CD4-positive, alpha-beta T cell treated with Interleukin-4 for 4 hours (primary cell): ENCODE measurements around the gene BBLN.
"Not testable (repeated sequence)": the region's sequence is repeated elsewhere in the genome, so short reads cannot be mapped to it uniquely, and the experiment has no call there.

ENCODE experiments used
- DNase-seq: peaks from one replicate; pipeline ENCODE4 v3.0.0-alpha.2; 2020

Gene BBLN, protein sequence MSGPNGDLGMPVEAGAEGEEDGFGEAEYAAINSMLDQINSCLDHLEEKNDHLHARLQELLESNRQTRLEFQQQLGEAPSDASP

DNA sequence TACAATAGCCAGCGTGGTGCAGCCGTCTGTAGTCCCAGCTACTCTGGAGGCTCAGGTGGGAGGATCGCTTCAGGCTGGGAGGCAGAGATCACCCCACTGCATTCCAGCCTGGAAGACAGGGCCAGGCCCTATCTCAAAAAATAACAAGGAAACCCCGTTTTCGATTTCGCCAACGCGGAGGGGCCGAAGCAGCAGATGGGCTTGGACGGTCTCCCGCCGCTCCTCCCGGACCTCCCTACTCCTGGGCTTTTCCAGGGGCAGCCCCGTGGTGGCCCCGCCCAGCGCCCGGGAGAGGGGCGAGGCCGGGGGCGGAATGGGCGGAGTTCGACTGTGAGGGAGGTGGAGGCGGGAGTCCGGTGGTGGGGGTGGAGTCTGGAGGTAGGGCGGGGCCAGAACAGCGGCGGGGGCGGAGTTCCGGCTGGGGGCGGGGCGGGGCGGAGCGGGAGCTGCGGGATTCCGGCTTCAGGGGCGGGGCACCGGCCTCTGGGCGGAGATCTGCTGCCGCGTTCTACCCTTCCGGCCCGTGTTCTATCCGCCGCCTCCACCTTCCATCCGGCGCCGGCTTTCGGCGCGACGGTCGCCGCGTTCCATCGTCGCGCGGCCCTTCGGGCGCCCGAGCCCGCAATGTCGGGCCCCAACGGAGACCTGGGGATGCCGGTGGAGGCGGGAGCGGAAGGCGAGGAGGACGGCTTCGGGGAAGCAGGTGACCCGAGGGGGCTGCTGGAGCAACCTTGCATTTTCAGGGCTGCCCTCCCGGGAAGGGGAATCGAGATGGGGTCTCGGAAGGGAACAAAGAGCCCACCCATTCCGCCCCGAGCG lies at the start of gene BBLN:
BBLN (plus strand) TSS at position 482 of the 819 bp plus-strand sequence; CDS start at position 625, 143 bp downstream.
- peak; percentile 89 for DNase-seq

DNA sequence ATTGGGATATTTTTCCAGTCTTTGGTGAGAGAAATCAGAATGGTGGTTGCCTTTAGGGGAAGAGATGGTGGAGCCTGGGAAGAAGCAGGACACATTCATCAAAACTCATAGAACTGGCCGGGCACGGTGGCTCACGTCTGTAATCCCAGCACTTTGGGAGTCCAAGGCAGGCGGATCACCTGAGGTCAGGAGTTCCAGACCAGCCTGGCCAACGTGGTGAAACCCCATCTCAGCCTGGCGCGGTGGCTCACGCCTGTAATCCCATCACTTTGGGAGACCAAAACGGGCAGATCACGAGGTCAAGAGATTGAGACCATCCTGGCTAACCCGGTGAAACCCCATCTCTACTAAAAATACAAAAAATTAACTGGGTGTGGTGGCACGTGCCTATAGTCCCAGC lies 48.3 kb upstream of the BBLN start:
- not testable (repeated sequence) for DNase-seq

DNA sequence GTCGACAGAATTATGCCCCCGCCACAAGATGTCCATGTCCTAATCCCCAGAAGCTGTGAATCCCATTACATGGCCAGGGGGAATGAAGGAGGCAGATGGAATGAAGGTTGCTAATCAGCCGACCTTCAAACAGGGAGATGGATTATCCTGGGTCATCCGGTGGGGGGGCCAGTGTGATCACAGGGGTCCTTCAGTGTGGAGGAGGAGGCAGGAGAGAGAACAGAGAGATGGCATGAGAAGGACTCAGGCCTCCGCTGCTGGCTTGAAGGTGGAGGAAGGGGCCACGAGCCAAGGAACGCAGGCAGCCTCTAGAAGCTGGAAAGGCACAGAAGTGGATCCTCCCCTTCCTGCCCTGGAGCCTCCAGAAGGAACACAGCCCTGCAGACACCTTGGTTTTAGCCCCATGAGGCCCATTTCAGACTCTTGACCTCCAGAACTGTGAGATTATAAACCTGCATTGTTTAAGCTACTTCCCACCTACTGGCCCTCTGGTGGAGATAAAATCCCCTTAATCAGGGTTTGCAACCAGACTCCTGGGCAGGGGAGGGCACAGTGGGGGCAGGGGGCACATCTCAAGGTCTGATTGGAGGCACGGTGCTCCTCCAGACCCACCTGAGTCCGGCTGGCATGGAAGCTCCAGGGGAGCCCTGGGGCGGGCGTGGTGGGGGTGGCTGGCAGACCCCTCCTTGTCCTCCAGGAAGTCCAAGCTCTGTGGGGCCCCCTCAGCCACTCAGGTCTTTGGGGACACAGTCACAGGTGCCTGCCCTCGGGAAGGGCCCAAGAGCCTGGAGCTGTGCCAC lies 46.3 kb upstream of the BBLN start:
- no peak for DNase-seq

DNA sequence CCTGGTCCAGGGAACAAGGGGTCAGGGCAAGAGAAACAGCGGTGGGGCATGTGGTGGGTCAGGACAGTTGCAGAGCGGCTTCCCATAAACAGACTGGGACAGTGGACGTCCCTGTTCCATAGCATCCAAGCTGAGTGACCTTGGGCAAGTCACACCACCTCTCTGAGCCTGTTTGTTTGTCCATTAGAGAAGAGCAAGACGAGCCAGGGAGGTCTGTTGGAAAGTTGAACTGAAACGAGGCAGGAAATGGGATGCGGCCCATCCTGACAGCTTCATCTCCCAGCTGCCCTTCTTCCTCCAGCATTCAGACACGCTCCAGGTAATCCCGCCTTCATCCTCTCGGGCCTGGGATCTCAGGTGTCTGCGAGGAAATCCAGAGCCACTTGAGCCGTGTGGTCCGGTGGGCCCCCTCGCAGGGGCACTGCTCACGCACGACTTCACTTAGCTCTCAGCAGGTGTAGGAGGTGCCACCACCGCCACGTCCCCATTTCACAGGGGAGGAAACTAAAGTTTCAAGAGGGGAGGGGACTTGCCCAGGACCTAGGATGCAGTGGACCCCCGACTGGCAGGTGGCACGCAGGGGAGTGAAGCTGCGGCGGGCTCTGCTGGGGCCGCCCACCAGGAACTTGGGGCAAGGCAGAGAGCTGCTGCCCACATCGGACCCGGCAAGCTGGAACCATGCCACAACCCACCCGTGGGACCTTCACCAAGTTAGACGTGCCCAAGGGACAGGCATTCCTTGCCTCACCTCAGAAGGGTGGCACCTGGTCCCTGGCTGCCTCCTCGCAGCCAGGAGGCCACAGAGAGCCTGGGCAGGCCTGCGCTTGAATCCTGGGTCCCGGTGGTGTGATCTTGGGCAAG lies 45.5 kb upstream of the BBLN start:
- no peak for DNase-seq

DNA sequence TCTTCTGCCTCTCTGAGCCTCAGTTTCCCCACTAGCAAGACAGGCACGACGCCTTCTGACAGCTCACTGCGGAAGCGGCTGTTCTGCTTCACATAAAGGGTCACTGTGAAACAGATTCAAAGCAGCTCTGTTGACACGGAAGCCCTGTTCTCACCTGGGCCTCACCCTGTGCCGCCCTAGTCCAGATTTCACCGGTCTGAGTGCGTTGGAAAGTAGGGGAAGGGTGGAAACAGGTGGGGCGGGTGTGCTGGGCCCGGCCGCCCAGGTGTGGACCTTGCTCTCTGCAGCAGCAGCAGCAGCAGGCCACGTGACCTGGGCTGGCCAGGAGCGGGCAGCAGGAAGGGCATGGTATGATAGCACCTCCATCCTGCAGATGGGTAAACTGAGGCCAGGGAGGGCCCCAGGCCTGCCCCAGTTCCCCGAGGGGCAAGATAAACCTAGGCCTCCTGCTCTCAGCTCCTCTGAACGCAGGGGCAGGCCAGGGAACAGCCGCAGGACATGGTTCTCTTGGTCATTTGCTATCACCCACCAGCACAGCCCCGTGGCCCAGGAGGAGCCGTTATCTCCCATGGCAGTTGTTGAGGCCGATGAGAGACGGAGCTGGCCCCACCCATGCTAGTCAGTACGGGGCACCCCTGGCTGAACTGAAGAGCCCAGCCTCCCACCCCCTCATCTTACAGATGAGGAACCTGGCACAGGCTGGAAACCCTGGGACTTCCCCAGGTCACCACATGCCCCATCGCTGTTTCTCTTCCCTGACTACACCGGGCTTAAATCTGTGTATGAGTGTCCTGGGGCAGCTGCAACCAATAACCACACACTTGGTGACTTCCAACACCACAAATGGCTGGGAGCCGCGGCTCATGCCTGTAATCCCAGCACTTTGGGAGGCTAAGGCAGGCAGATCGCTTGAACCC lies 44.6 kb upstream of the BBLN start:
- DNase-seq = no peak

DNA sequence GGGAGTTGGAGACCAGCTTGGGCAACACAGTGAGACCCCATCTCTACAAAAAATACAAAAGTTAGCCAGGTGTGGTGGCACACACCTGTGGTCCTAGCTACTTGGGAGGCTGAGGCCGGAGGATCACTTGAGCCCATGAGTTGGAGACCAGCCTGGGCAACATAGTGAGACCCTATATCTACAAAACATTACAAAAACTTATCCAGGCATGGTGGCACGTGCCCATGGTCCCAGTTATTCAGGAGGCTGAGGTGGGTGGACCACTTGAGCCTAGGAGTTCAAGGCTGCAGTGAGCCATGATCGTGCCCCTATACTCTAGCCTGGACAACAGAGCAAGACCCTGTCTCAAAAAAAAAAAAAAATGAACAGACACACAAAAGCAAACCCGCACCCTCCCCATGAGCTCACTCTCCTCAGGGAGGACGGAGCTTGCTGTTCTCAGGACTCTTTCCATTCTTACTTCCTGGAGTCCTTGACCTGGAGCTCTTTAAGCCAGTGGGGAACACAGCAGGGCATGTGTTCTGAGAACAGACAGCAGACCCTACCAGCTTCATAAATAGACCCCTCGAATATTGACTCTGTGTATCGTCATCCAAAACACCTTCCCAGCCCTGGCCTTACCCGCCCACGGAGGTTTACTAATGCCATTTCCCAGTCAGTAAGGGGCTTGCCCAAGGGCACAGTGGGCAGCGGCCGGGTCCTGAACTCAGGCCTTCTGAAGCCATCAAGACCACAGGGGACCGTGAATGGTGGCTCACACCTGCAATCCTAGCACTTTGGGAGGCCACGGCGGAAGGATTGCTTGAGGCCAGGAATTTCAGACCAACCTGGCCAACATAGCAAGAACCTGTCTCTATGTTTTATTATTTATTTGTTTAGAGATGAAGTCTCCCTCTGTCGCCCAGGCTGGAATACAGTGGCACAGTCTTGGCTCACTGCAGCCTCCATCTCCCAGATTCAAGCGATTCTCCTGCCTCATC lies 43.7 kb upstream of the BBLN start:
- no peak for DNase-seq

DNA sequence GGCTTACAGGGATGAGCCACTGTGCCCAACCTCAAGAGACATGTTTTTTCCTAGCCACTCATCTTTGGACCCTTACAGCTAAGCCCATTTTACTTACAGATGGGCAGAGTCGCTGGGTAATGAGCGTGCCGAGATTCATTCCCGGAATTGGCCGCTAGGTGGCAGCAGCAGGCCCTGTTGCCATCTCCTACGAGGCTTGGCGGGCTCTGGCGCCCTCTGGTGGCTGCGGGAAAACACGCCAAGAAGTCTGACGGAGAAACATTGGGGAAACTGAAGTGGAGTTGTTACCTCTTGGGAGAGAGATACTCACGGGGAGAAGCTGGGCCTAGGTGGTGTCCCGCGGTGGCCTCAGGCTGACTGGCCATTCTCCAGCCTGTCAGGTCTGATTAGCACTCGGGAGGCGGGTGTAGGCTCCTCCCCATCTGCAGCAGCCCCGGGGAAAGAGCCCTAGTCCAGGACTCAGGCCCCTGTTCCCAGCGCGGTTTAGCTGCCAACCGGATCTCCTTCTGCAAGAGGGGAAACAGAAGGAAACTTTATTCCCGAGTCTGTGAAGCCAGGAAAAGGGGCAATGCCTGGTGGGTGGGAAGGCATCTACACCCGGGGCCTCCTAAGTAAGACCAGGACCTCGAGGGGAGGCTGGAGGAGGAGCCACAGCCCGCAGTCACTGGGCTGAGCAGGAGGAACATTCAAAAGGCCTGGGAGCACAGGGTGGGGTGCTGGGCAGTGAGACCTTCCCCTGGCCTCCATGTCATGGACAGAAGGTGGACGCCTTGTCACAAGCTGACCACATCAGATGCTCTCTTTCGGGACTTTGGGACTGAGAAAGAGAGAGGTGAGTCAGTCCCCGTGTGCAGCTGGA lies 42.2 kb upstream of the BBLN start:
- DNase-seq = peak; percentile 87

DNA sequence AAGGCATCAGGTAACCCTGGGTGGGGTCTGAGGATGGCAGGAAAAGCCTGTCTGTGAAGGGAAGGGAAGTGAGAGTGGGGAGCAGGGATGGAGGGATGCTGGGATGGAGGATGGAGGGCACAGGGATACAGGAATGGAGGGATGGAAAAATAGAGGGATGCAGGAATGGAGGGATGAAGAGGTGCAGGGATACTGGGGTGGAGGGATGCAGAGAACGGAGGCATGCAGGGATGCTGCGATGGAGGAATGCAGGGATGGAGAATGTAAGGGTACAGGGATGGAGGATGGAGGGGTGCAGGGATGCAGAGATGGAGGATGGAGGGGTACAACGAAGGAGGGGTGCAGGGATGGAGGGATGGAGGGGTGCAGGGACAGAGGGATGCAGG lies 41.6 kb upstream of the BBLN start:
- no peak for DNase-seq

DNA sequence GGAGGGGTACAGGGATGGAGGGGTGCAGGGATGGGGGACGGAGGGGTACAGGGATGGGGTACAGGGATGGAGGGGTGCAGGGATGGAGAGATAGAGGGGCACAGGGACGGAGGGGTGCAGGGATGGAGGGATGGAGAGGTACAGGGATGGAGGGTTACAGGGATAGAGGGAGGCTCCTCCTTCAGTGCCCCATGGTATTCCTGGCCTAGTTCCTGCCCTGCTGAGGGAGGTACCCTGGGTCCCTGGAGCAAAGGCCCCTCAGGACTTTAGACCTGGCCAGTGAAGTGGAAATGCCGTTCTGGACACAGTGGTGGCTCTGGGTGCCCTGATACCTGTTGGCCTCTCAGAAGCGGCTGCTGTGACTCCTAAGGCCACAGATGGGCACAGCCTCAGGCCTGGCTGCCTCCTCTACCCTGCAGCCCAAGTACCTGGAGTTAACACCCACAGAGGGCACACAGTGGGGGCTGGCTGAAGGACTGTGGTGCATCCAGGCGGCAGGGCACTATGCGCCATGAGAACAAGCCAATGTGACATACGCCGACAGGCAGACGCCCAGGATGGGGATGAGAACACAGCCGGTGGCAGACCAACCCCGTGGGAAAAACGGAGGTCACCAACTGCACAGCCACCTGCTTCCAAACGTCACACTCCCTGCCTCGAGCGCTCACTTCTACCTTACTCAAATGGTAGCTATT lies 40.9 kb upstream of the BBLN start:
- DNase-seq = no peak

DNA sequence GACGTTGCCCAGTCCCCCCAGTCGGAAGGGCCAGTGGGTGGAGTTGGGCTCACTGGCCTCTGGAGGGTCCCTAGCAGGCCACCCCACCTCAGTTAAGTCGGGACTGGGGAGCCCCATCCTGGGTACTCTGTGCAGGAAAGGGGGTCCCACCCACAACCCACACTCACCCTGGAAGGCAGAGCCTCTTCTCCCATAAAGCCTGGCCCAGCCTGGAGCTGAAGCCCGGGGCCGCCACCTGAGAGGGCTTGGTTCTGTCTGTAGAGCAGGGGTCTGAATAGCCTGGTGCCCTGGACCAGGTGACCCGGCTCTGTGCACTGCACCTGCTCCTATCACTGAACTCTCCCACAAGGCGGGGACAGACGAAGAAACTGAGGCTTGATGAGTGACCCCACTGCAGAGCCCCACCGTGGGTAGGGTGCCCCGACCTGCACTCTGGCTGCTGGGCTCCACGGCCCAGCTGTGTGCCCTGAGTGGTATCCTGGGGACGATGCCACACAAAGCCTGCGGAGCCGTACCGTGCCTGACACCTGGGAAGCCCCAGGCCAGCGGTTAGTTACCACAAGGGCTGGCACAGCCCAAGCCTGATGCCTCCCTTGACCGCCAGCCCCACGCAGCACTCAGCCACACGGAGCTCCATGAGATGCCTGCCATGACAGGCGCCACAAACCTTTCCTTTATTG lies 39.9 kb upstream of the BBLN start:
- DNase-seq = no peak

DNA sequence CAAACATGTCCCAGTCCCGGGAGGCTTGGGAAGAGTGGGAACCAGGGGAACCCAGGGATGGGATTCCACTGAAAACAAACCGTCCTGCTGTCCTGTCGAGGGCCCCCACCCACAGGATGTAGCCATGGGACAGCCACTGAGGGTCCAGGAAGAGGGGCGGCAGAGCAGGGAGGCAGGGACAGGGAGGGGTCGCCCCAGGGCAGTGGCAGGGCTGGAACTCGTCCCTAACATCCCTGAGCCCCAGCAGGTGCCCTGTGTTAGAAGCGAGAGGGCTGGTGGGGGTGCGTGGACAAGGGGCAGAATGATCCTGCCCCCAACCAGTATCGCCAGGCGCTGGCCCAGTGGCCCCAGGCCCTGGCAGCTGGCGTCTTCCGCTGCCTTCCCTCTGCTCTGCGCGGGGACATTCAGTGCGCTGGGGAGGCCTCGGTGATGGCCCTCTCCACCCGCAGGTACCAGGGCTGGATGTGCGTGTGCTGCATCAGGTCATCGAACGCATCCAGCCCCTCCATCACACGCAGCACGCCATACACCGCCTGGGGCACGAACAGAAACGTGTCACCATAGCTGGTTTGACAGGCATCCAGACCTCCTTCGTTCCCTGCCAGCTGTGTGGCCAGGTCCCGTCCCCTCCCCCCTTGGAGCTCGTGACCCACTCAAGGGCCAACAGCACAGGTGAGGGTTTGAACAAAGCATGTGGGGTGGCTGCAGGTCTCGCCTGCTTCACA lies 39.2 kb upstream of the BBLN start:
- DNase-seq = no peak

DNA sequence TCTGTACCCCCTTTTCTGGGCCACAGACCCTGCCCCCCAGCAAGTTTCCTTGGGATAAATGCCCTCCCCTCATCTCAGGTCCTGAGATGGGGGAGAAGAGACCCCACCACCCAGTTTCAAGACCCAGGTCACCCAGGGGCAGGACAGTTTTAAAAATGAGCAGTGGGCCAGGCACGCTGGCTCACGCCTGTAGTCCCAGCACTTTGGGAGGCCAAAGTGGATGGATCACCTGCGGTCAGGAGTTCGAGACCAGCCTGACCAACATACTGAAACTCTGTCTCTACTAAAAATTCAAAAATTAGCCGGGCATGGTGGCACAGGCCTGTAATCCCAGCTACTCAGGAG lies 38.6 kb upstream of the BBLN start:
- no peak for DNase-seq

DNA sequence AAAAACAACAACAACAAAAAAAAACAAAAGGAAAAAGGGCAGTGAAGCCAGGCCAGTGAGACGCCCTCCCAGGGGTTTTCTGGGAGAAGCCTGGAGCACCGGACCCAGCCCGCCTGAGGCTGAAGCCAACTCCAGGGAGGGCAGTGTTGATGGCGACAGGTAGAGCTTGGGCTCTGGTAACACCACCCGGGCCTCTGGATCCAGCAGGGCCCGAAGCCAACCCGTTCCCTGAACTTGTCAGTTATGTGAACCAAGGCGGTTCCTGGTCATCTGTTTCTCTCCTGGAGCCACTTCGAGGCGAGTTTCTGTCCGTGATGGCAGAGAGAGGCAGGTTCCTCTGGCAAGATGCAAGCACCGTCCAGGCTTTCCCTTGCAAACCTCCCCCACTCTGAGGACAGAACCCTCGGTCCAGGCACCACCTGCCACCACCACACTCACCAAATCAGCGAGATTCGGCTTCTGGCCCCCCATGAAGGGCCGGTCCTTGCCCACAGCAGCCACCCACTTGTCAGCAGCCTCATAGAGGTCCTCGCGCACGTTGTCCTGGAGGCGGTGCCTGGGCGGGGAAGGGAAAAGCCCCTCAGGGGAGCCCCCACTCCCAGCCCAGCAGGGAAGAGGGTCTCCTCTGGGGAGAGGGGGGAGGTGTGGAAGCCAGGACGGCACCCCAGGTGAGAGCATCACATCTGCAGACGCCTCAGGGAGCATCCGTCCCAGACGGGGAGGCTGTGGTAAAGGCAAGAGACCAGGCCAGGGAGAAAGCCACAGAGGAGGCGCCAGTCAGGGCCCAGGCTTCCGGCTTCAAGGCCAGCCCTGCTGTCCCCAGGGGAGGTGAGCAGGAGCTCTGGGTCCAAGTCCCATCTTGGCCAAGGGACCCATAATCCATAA lies 37.9 kb upstream of the BBLN start:
- DNase-seq = no peak

DNA sequence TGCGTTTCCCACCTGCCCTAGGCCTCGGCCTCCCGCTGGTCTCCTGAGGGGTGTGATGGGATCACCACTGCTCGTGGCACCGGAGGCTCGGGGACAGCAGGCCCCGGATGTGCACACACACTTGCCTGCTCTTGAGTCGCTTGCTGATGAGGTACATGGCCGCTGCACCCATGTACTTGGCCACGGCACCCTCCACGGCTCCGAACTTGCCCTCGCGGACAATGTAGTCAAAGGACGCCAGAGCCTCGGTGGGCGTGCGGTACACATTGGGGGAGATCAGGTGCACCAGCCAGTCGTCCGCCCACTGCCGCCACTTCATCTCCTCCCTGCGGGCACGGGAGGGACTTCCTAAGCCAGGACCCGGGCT lies 37.3 kb upstream of the BBLN start:
- DNase-seq = no peak

DNA sequence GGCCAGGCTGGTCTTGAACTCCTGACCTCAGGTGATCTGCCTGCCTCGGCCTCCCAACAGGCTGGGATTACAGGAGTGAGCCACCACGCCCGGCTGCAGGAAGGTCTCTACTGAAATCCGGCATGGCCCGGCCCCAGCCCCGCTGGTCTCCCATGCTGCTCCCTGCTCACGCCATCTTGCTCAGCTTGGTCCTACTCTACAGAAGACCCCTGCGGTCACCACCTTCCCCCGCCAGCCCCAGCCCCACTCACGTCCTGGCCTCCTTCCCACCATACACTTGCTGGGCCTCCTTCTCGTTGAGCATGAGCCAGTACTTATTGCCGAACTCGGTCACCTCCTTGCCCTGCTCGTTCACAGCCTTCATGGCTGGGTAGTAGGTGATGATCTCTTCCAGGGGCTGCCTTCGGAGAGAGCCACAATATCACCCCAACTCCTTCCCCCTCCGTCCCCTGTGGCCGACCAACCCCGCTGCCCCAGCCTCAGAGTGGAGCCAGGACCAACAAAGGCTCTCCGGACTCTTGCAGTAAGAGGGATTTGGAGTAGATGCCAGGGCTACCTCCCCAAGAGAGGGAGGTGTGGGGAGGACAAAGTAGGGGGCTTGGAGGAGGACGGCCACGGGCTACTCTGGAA lies 36.5 kb upstream of the BBLN start:
- no peak for DNase-seq

DNA sequence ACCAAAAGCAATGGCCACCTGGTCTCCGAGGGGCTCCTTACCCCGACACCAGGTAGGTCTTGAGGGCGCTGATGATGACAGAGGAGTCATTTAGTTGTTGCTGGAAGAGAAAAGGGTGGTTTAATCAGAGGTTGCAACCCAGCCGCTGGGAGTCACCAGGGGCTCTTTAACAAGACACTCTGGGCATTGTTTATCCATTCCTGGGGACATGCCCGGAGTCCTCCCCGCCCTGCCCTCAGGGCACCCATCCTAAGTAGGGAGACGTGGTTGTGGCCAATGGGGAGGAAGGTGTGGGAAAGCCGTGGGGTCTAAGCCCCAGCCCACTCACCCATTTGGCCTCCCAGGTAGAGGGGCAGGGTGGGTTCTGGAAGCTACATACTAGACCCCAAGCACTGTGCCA lies 35.6 kb upstream of the BBLN start:
- no peak for DNase-seq
